Adipocyte (in vitro differentiated cells): ENCODE data around the gene MVB12A.

Experiments used
- DNase-seq: peaks from one replicate; pipeline ENCODE4 v3.0.0-alpha.2; 2015; ENCODE audit warnings: low read depth
- H3K27me3 ChIP-seq: replicated peaks from 2 replicates; pipeline ENCODE4 v1.7.0; 2013; ENCODE audit warnings: mild to moderate bottlenecking, low read length, moderate library complexity; ENCODE audit not compliant: control insufficient read depth, insufficient read depth
- H3K36me3 ChIP-seq: 2 replicates; pipeline ENCODE4 v1.7.0; 2013; ENCODE audit warnings: low read length, mild to moderate bottlenecking, moderate library complexity; ENCODE audit not compliant: control insufficient read depth, insufficient read depth, severe bottlenecking
- H3K4me1 ChIP-seq: 2 replicates; pipeline ENCODE4 v1.7.0; 2013; ENCODE audit warnings: mild to moderate bottlenecking, low read length, moderate library complexity; ENCODE audit not compliant: control insufficient read depth, insufficient read depth
- H3K4me3 ChIP-seq: 2 replicates; pipeline ENCODE4 v1.7.0; 2013; ENCODE audit warnings: mild to moderate bottlenecking, low read length, moderate library complexity
- H3K9ac ChIP-seq: 2 replicates; pipeline ENCODE4 v1.7.0; 2013; ENCODE audit warnings: mild to moderate bottlenecking, low read length, moderate library complexity
- H3K9me3 ChIP-seq: 2 replicates; pipeline ENCODE4 v1.7.0; 2013; ENCODE audit warnings: mild to moderate bottlenecking, low read length, moderate library complexity; ENCODE audit not compliant: control insufficient read depth

Gene MVB12A

GRCh38 chr19:17391371-17392151 is 28.3 kb upstream of the MVB12A start:
- no peak for DNase-seq

GRCh38 chr19:17393002-17393401 is 26.8 kb upstream of the MVB12A start:
- no peaks in the 10 kb centered on the region for H3K36me3 ChIP-seq
- H3K27me3 ChIP-seq: peaks cover 4% of the 10 kb centered on the region
- no peak overlapping the region for H3K9ac ChIP-seq
- peaks cover 8% of the 10 kb centered on the region for H3K9me3 ChIP-seq
- peaks cover 10% of the 10 kb centered on the region for H3K4me1 ChIP-seq
- DNase-seq: no peak
- H3K4me3 ChIP-seq: no peak overlapping the region

More at GRCh38 chr19:17391371-17392151, 28.3 kb upstream of the MVB12A start:
- no peaks in the 10 kb centered on the region for H3K36me3 ChIP-seq
- H3K9ac ChIP-seq: peak overlapping the region; percentile 50
- H3K4me3 ChIP-seq: peak overlapping the region; percentile 84
- peaks cover 4% of the 10 kb centered on the region for H3K27me3 ChIP-seq
- peaks cover 8% of the 10 kb centered on the region for H3K9me3 ChIP-seq
- H3K4me1 ChIP-seq: peaks cover 10% of the 10 kb centered on the region

- H3K9me3 ChIP-seq: peaks cover 6% of the 10 kb centered on the region
- H3K9ac ChIP-seq: no peak within 1 kb of the TSS
- peaks cover 10% of the 10 kb centered on the region for H3K4me1 ChIP-seq
- no peak for DNase-seq
- H3K27me3 ChIP-seq: peaks cover 4% of the 10 kb centered on the region
- H3K36me3 ChIP-seq: no peaks in the 10 kb centered on the region
- H3K4me3 ChIP-seq: no peak within 1 kb of the TSS
Observed at GRCh38 chr19:17393914-17394313, 25.9 kb upstream of the MVB12A start, which contains the start of gene CCDC194. Gene CCDC194 (minus strand): TSS chr19:17394196. CDS start chr19:17394158, 38 bp downstream.

- H3K36me3 ChIP-seq: no peaks in the 10 kb centered on the region
- peak; percentile 71 for DNase-seq
Observed at GRCh38 chr19:17394891-17395415, 24.9 kb upstream of the MVB12A start.

GRCh38 chr19:17398902-17399527 is 20.8 kb upstream of the MVB12A start:
- Histone ChIP-seq H3K36me3 (no peaks in the 10 kb centered on the region), H3K4me1 (no peaks in the 10 kb centered on the region), H3K9ac (no peak overlapping the region), H3K9me3 (no peaks in the 10 kb centered on the region), H3K27me3 (peaks cover 3% of the 10 kb centered on the region), H3K4me3 (no peak overlapping the region)
- DNase-seq: no peak

More at GRCh38 chr19:17394891-17395415, 24.9 kb upstream of the MVB12A start:
- Histone ChIP-seq H3K4me3 (no peak overlapping the region), H3K4me1 (peaks cover 10% of the 10 kb centered on the region), H3K9me3 (no peaks in the 10 kb centered on the region), H3K9ac (no peak overlapping the region), H3K27me3 (peaks cover 4% of the 10 kb centered on the region)

GRCh38 chr19:17401628-17402027 is 18.2 kb upstream of the MVB12A start:
- Histone ChIP-seq H3K4me3 (no peak overlapping the region), H3K27me3 (no peaks in the 10 kb centered on the region), H3K4me1 (peaks cover 6% of the 10 kb centered on the region), H3K9ac (no peak overlapping the region), H3K9me3 (no peaks in the 10 kb centered on the region), H3K36me3 (no peaks in the 10 kb centered on the region)
- DNase-seq: no peak

- H3K36me3 ChIP-seq: no peaks in the 10 kb centered on the region
- no peaks in the 10 kb centered on the region for H3K27me3 ChIP-seq
- H3K4me3 ChIP-seq: no peak overlapping the region
- no peak overlapping the region for H3K9ac ChIP-seq
- no peaks in the 10 kb centered on the region for H3K9me3 ChIP-seq
- peaks cover 9% of the 10 kb centered on the region for H3K4me1 ChIP-seq
- DNase-seq: peak; percentile 35
Observed at GRCh38 chr19:17402982-17403855, 16.6 kb upstream of the MVB12A start.

- no peak overlapping the region for H3K4me3 ChIP-seq
Observed at GRCh38 chr19:17404015-17404414, 15.8 kb upstream of the MVB12A start.

GRCh38 chr19:17404621-17405249 is 15.1 kb upstream of the MVB12A start:
- Histone ChIP-seq H3K27me3 (no peaks in the 10 kb centered on the region), H3K4me1 (peaks cover 9% of the 10 kb centered on the region), H3K9ac (peak overlapping the region; percentile 11), H3K36me3 (no peaks in the 10 kb centered on the region), H3K9me3 (no peaks in the 10 kb centered on the region), H3K4me3 (peak overlapping the region; percentile 71)
- no peak for DNase-seq

More at GRCh38 chr19:17404015-17404414, 15.8 kb upstream of the MVB12A start:
- no peak for DNase-seq
- H3K4me1 ChIP-seq: peaks cover 9% of the 10 kb centered on the region
- H3K9me3 ChIP-seq: no peaks in the 10 kb centered on the region
- no peaks in the 10 kb centered on the region for H3K36me3 ChIP-seq
- H3K9ac ChIP-seq: no peak overlapping the region
- H3K27me3 ChIP-seq: no peaks in the 10 kb centered on the region

- H3K36me3 ChIP-seq: no peaks in the 10 kb centered on the region
- peaks cover 9% of the 10 kb centered on the region for H3K4me1 ChIP-seq
- no peaks in the 10 kb centered on the region for H3K9me3 ChIP-seq
- DNase-seq: no peak
- no peaks in the 10 kb centered on the region for H3K27me3 ChIP-seq
- H3K4me3 ChIP-seq: peak within 1 kb of the TSS; percentile 71
- peak within 1 kb of the TSS; percentile 11 for H3K9ac ChIP-seq
Observed at GRCh38 chr19:17405250-17406045, 14.4 kb upstream of the MVB12A start, which contains the start of gene BST2. Gene BST2 (minus strand): TSS chr19:17405630. CDS start chr19:17405575, 55 bp downstream.
